HEK293 (cell line): ENCODE measurements around the gene VRK2.

Experiments
- CTCF ChIP-seq: fragments of 450-650 bp; formaldehyde crosslinking; IDR thresholded peaks from 2 replicates; pipeline ENCODE4 v1.5.1; 2016; ENCODE audit warnings: missing biosample characterization, missing genetic modification characterization
- TCF7L2 ChIP-seq: IDR thresholded peaks from 2 replicates; pipeline ENCODE4 v1.6.1; 2011; ENCODE audit warnings: low read depth, mild to moderate bottlenecking, inconsistent platforms, low read length, moderate library complexity, borderline replicate concordance
- ZNF274 ChIP-seq, 2 experiments: fragments of 200-500 bp in 1 of 2; fragments of 450-650 bp in 1 of 2; sonication (Bioruptor generic) in 1 of 2; formaldehyde crosslinking in 1 of 2; IDR thresholded peaks; 2 replicates each; pipeline versions ENCODE4 v1.5.1 to v1.6.1; 2014 to 2016; ENCODE audit warnings: borderline replicate concordance in 1 of 2, inconsistent platforms in 1 of 2, low read length in 1 of 2, missing biosample characterization in 1 of 2, missing genetic modification characterization in 1 of 2

- TF ChIP-seq CTCF, result no peak
- TF ChIP-seq ZNF274 (IDR thresholded peaks at IDR 0.05; ENCODE audit: low read length), result no peak
- no peak for TF ChIP-seq ZNF274 (tag by site-specific recombination; IDR thresholded peaks at IDR 0.05; ENCODE audit: borderline replicate concordance)
- TF ChIP-seq TCF7L2, result no peak
Measured at GRCh38 chr2:58045580-58046334, 849 bp upstream of the VRK2 start.
